ENCODE data around the gene NKX1-1.
"Not testable (repeated sequence)": the region's sequence is repeated elsewhere in the genome, so short reads cannot be mapped to it uniquely, and the experiment has no call there.

NKX1-1 gene

DNA sequence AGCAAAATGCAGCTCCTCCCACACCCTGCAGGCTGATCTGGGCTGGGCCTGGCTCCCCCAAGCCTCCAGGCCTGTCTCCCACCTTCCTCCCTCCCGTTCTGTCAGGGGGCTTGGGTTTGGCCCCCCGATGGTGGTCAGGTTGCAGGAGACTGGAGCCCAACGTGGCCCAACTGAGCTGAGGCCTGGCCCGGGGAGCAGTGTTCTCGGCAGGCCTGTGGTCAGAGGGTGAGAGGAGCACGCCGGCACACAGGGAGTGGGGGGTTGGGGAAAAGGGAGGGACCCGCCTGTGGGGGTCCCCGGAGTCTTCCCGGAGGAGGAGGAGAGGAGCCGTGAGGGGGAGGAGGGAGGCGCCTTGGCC lies 43.2 kb upstream of the NKX1-1 start:
- ChIA-PET POLR2A (no interaction called here), CTCF (no interaction called here)
- TF ChIP-seq, protein P1, sequence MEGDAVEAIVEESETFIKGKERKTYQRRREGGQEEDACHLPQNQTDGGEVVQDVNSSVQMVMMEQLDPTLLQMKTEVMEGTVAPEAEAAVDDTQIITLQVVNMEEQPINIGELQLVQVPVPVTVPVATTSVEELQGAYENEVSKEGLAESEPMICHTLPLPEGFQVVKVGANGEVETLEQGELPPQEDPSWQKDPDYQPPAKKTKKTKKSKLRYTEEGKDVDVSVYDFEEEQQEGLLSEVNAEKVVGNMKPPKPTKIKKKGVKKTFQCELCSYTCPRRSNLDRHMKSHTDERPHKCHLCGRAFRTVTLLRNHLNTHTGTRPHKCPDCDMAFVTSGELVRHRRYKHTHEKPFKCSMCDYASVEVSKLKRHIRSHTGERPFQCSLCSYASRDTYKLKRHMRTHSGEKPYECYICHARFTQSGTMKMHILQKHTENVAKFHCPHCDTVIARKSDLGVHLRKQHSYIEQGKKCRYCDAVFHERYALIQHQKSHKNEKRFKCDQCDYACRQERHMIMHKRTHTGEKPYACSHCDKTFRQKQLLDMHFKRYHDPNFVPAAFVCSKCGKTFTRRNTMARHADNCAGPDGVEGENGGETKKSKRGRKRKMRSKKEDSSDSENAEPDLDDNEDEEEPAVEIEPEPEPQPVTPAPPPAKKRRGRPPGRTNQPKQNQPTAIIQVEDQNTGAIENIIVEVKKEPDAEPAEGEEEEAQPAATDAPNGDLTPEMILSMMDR (IDR thresholded peaks at IDR 0.05; ENCODE audit: insufficient read depth, low read length, missing control alignments), result no peak
- DNase-seq (ENCODE audit: low read depth, low spot score), result no peak
- H3K4me3 ChIP-seq (ENCODE audit: low read depth, low read length), result no peak overlapping the region

DNA sequence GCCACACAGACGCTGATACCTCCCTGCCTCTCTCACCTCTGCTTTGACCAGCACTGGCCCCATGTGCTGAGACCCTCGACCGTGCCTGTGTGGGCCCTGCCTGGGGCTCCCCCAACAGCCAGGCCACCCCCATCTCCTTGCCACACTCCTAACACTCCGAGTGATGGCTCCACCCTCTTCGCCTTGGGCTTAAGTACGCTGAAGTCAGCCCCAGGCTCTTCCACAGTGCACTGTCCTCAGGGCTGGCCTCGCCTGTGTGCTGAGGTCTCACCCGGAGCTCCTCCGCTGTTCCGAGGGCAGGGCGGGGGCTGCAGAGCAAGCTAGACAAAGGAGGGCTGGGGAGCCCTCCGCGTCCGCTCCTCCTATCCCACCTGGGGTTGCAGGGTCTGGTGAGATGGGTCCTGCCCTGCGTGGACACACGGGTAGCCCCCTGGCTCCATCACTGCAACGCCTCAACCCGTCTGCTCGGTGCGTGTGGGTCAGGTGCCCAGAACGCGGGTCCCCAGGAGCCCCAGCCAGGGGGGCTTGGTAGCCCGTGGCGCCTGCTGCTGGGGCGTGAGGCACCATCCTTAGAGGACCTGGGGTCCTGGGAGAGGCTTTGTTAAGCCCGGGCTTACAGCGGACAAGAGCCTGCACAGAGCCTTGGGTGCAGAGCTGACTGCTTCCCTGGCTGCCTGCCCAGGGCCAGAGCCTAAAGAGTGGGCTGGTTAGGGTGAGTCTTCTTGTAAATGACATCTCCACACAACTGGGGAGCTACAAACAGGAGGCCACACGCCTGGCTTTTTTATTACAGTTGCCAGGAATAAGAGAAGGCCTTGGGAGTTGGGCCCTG lies 42.6 kb upstream of the NKX1-1 start:
- DNase-seq (ENCODE audit: low read depth, low spot score), result no peak
- no peak overlapping the region for H3K4me3 ChIP-seq (ENCODE audit: low read depth, low read length)
- TF ChIP-seq, protein P1 (IDR thresholded peaks at IDR 0.05; ENCODE audit: insufficient read depth, low read length, missing control alignments), result no peak
- ChIA-PET POLR2A (no interaction called here), CTCF (no interaction called here)

DNA sequence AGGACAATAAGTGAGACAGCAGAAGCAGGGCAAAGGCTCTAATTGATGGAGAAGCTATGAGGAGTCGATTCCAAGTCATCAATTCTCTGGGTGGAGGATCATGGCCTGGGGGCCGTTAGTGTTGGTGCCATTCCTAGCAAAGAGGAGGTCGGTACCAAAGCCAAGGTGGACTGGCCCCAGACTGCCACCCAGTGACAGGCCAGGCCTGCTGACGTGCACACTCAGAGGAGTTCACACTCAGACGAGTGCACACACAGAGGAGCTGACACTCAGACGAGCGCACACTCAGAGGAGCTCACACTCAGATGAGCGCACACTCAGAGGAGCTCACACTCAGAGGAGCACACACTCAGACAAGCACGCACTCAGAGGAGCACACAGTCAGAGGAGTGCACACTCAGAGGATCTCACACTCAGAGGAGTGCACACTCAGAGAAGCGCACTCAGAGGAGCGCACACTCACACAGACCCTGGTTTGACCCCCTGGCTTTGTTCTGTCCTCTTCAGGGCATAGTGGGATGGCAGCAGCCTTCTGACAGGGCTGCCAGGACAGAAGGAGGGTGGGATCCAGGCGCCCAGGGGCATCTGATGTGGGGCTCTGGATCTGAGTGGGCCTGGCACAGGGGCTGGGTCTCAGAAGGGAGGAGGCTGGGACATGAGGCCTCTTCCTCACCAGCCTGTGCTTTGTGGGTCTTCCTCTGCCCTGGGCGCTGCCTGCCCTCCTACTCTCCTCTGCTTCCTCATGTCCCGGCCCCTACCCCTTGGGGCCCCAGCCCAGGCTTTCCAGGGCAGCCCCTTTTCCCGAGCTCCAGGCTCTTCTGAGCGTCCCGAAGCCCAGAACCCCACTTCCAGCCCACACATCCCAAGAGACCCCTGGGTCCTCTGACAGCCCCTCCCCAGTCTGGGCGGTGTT lies 41.7 kb upstream of the NKX1-1 start:
- ChIA-PET POLR2A (no interaction called here), CTCF (no interaction called here)
- TF ChIP-seq, protein P1 (IDR thresholded peaks at IDR 0.05; ENCODE audit: insufficient read depth, low read length, missing control alignments), result no peak
- H3K4me3 ChIP-seq (ENCODE audit: low read depth, low read length), result no peak overlapping the region
- no peak for DNase-seq (ENCODE audit: low read depth, low spot score)

DNA sequence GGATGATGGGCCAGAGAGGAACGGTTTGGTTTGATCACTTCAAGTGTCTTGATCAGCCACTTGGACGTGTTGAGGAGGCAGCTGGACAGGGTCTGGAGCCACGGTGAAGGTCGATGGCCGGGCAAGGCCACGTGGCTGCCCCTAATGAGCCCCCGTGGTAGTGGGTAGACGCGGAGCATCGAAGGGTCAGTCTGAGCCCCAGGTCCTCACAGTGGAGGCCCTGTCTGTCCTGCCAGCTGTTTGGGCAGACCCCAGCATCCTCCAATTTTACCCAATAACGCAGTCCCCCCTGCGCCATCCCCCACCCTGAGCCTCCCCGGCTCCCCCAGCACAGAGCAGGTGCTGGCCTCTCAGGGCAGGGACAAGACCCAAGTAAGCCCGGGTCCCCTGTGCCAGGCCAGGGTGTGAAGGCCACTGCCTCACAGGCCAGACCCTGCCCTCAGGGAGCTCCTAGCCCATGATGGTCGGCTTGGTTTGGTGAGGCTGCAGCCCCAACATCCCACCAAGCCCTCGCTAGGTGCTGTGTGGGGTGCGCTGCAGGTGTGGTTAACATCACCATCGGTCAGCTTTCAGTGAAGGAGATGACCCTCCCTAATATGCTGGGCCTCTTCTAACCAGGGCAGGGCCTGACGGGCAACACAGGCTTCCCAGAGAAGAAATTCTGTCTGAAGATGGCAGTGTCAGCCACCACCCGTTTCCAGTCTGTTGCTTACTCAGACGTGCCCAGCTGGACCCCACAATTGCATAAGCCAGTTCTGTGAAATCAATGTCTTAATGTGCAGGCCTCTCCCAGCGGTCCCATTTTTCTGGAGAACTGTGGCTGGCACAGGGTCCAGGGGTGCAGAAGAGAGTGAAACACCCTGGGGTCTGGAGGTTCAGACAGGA lies 40.5 kb upstream of the NKX1-1 start:
- POLR2A ChIA-PET, result no interaction called here
- DNase-seq (ENCODE audit: low read depth, low spot score), result no peak
- H3K4me3 ChIP-seq (ENCODE audit: low read depth, low read length), result no peak overlapping the region
- CTCF ChIA-PET, result no interaction called here
- TF ChIP-seq, protein P1 (IDR thresholded peaks at IDR 0.05; ENCODE audit: insufficient read depth, low read length, missing control alignments), result no peak

DNA sequence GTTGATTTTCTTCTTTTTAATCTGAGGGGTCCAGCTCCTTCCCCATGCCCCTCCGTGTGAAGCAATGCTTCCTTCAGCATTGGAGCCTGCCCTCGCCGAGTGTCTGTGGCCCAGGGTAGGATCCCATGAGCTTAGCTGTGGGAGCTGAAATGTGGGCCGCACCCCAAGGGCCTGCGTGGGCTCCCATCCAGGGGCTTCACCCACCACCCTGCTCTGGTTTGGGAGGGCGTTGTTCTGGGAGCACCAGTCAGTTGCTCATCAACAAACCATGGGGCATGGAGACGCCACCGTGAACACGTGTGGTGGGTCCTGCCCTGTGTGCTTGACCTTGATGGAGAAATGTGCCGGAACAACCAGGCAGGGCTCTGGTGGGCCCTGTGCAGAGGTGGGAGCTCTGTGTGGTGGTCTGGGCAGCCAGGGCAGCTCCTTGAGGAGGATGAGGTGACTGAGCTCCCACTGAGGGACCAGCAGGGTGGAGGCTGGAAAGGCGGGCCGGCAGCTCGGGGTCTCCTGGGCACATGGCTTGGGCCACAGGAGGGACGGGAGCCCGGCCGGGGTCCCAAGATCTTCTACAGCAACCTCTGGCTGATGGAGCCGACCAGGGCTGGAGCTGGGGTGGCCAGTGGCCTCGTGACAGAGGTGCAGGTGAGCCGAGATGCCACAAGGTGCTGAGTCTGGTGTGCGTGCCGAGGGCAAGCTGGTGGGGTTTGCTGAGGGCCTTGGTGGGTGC lies 39.6 kb upstream of the NKX1-1 start:
- POLR2A ChIA-PET, result no interaction called here
- TF ChIP-seq, protein P1 (IDR thresholded peaks at IDR 0.05; ENCODE audit: insufficient read depth, low read length, missing control alignments), result no peak

DNA sequence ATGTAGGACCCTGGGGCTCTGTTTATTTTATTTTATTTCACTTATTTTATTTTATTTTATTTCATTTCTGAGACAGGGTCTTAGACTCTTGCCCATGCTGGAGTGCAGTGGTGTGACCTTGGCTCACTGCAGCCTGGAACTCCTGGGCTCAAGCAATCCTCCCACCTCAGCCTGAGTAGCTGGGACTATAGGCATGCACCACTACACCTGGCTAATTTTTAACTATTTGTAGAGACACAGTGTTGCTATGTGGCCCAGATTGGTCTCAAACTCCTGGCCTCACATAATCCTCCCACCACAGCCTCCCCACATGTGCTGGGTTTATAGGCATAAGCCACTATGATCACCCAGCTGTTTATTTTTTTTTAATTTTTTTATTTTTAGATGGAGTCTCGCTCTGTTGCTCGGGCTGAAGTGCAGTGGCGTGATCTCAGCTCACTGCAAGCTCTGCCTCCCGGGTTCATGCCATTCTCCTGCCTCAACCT lies 37.5 kb upstream of the NKX1-1 start:
- H3K4me3 ChIP-seq (ENCODE audit: low read depth, low read length); DNase-seq (ENCODE audit: low read depth, low spot score); CTCF ChIA-PET; POLR2A ChIA-PET: not testable (repeated sequence)

More for the DNA sequence above, 39.6 kb upstream of the NKX1-1 start:
- CTCF ChIA-PET, result interaction anchor here (0.7 kb wide), 1 partner anchor 184 kb away, joined by 3 read pairs; no protein-coding TSS in a partner anchor
- no peak overlapping the region for H3K4me3 ChIP-seq (ENCODE audit: low read depth, low read length)
- DNase-seq (ENCODE audit: low read depth, low spot score), result no peak
